ENCODE results near the gene DPY30.
"Not testable (repeated sequence)": the region's sequence is repeated elsewhere in the genome, so short reads cannot be mapped to it uniquely, and the experiment has no call there.

The DPY30 gene

DNA sequence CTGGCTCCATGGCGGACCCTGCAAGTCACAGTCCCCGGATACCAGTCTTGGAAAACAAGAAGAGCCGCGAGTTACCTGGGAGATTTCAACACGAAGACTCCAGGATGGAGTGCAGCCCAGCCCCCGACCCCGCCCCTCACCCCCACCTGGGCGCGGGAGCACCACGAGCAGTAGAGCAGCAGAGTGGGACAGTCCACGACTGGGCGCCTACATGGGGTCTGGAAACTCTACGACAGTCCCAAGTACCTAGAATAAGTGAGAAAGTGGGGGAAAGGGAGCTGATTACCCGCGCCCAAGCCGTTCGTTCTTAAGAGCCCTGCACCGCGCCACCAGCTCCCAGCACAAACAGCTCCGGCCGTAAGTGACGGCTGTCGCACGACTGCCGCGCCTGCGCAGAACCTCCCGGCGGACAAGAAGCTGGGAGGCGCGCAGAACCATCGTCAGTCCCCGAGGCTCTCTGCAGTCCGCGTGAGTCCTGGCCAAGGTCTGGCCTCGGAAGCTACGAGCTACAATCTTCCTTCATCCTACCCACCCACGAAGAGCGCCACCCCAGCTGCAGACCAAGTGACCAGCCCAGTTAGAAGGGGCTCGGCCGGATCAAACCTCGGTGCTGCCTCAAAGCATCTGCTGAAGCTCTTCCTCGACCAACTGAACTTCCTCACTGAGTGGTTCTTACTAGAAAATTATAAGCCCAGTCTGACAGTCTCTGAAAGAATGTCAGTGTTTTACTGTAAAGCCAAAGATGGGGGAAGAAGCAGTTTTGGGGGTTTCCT is at the start of gene DPY30:
DPY30 (minus strand) TSS at position 359 of the 773 bp plus-strand sequence; CDS start at position 10, 349 bp downstream.
- DNase-seq = peak; percentile 72 to 80 (median 78)

DNA sequence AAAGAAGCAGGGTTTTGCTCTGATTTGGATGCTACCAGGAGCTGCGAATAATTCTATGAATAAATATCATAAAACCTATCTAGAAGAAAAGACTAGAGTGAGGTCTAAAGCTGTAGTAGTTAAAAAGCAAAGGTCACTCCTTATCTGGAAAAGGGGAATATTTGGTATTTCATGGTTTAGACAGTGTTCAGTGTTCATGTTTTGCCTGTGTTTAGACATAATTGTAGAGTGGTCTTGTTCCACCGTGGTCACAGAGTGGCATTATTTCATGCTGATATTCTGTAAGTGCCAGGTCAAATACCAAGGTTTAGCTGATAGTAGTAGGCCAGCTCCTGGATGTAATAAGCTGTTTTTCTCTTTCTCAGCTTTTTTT is 34.5 kb upstream of the DPY30 start:
- DNase-seq = no peak

DNA sequence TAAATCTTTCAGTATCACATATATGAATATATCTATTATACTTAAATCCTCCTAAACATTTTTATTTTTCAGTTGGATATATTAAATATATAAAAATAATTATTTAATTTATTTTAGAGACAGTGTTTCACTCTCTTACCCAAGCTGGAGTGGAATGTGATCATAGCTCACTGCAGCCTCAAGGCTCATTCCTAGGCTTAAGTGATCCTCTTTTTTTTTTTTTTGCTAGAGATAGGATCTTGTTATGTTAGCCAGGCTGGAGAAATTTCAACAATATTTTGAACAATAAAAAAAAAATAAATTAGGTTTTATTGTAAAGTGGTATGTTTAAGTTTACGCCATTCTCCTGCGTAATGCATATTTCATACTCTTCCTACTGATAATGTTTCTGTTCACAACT is 27.9 kb upstream of the DPY30 start:
- no peak for DNase-seq

DNA sequence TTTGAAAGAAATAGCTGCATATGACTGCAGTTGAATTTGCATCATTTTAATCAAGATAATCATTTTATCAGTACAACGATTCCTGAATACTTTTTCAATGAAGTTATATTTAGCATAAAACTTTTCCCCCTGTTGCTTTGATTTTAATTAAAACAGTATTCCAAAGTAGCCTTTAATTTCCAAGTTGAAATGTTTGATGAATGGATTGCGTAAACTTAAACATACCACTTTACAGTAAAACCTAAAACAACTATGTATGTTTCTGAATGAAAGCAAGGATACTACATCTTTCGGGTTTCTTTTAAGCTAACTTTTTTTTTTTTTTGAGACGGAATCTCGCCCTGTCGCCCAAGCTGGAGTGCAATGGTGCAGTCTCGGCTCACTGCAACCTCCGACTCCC is 25.1 kb upstream of the DPY30 start:
- no peak for DNase-seq

DNA sequence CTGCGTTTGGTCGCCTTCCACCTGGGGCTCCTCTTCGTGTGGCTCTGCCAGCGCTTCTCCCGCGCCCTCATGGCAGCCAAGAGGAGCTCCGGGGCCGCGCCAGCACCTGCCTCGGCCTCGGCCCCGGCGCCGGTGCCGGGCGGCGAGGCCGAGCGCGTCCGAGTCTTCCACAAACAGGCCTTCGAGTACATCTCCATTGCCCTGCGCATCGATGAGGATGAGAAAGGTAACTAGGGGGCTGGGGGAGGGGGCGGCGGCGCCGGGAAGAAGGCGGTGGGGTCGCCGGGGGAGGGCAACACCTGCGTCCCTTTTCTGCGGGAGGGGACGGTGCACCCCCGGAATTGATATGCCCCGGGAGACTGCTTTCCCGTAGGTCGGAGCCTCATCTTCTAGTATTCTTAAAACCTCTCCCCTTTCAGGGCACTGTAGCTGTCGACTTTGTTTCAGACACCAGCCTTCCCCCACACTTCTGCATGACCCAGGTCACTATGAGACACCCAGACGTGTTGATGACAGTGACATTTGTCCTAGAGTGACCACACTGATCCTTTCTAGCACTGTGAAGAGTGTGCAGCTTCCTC is 24.5 kb upstream of the DPY30 start:
- DNase-seq = no peak

DNA sequence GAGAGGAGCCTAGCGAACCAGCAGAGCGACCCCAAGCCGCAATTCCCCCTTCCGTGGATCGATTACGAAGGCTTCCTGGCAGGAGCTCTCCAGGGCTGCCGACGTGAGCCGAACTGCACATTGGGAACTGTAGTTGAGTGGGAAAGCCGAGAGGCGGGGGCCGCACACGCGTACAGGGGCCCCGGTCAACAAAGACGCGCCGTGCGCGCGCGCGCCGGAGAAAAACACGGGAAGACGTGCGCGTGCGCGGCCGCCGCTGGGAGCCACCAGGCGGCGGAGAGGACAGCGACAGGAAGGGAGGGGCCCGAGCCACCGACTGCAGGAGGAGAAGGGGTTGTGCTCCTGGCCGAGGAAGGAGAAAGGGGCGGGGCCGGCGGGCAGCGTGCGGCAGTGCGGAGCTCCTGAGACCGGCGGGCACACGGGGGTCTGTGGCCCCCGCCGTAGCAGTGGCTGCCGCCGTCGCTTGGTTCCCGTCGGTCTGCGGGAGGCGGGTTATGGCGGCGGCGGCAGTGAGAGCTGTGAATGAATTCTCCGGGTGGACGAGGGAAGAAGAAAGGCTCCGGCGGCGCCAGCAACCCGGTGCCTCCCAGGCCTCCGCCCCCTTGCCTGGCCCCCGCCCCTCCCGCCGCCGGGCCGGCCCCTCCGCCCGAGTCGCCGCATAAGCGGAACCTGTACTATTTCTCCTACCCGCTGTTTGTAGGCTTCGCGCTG is 23.9 kb upstream of the DPY30 start, which contains the start of gene SPAST:
SPAST (plus strand) TSS at position 247 of the 711 bp plus-strand sequence; CDS start at position 523, 276 bp downstream.
- DNase-seq = peak; percentile 90 to 96 (median 95)

DNA sequence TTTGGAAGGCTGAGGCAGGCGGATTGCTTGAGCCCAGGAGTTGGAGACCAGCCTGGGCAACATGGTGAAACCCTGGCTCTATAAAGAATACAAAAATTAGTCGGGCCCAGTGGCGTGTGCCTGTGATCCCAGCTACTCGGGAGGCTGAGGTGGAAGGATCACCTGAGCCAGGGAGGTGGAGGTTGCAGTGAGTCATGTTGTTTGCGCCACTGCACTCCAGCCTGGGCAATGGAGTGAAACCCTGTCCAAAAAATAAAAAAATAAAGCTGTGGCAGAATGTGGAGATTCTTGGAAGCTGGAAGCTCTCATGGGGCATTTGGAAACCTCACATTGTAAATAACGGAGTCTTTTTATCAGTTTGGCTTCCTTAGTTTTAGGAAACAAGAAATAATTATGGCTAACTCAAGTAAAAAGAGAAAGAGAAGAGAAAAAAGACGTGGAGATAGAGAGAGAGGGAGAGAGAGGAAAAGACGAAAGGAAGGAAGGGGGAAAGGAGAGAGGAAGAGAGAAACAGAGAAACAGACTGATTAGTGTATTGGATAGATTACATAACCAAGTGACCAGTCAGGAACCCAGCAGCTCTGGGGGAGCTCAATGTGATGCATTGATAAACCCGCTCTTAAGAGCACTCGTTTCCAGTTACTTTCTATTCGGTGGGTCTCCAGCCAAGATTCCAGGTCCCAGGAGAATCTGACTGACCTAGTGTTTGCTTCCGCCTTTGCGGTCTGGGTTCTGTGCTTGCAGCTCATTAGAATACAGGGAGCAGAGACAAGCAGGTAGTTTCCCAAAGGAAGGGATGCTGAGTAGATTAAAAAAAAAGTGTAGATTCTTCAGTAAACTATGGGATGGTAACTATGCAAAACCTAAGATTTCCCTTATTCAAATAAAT is 22.6 kb upstream of the DPY30 start:
- no peak for DNase-seq

DNA sequence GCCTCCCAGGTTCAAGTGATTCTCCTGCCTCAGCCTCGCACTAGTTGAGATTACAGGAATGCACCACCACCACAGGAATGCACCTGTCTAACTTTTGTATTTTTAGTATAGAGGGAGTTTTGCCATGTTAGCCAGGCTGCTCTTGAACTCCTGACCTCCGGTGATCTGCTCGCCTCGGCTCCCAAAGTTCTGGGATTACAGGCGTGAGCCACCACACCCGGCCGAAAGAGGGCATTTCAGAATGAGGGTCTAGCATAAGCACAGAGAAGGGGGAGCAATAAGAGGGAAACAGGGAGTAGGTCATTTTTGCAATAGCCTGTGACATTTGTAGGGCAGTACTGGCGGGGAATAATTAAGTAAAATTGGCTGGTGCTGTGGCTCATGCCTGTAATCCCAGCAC is 21.8 kb upstream of the DPY30 start:
- no peak for DNase-seq

DNA sequence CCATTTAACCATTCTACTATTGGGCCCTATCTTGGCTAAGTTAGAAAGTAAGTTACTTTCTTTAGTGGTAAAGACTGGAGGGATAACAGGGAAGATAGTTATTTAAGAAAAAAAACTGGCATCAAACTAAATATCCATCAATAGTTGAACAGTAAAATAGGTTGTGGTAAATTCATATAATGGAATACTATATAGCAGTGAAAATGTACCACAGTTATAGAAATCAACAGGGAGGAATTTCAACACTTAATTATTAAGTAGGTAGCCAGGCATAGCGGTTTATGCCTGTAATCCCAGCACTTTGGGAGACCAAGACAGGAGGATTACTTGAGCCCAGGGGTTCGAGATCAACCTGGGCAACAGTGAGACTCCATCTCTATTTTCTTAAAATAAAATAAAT is 20.7 kb upstream of the DPY30 start:
- no peak for DNase-seq

DNA sequence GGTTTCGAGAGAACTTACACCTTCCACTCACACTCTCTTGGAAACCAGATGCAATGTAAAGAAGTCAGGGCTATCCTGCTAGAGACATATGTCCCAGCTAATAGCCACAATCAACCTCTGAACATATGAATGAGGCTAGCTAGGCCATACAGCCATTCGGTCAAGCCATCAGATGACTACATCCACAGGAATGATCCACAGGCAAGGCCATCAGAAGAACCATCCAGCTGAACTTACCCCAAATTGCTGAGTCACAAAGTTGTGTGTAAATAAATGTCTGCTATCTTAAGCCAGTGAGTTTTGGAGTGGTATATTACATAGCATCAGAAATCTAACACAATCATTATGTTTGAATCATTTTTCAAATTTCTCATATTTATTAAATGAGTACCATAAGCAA is 18.5 kb upstream of the DPY30 start:
- no peak for DNase-seq

DNA sequence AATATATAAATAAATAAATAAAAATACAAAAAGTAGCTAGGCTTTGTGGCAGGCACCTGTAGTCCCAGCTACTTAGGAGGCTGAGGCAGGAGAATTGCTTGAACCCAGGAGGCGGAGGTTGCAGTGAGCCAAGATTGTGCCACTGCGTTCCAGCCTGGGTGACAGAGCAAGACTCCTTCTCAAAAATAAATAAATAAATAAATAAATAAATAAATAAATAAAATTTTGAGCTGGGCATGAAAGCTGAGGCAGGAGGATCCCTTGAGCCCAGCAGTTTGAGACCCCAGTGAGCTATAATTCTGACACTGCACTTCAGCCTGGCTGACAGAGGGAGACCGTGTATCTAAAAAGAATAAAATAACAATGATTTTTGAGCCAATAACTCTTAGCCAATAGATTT is 15.0 kb upstream of the DPY30 start:
- not testable (repeated sequence) for DNase-seq

DNA sequence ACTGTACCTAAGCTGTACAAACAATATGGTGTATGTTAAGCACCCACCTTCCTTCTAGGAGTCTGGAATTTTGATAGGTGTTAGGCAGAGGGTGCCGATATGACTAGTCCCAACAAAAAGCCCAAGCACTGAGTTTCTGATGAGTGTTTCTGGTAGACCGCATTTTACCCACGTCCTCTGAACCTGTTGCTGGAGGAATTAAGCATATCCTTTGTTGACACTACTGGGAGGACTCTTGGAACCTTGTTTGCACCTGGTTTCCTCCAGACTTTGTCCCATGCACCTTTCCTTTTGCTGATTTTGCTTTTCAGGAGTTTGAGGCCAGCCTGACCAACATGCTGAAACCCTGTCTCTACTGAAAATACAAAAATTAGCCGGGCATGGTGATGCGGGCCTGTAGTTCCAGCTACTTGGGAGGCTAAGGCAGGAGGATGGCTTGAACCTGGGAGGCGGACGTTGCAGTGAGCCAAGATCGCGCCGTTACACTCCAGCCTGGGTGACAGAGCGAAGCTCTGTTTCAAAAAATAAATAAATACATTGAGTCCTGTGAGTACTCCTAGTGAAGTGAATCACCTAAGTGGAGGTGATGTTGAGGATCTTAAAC is 12.3 kb upstream of the DPY30 start:
- DNase-seq = no peak

DNA sequence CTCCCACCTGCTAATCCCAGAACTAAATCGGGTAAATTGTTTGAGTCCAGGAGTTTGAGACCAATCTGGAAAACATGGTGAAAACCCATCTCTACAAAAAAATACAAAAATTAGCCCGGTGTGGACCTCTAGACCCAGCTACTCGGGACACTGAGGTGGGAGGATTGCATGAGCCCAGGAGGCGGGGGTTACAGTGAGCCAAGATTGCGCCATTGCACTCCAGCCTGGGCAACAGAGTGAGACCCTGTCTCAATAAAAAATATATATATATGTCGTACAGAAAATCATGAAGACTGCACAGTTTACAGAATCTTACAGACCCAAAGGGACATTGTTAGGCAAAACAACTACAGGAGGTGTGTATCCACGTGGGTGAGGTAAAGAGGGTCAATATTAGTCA is 4.0 kb upstream of the DPY30 start:
- DNase-seq = no peak

DNA sequence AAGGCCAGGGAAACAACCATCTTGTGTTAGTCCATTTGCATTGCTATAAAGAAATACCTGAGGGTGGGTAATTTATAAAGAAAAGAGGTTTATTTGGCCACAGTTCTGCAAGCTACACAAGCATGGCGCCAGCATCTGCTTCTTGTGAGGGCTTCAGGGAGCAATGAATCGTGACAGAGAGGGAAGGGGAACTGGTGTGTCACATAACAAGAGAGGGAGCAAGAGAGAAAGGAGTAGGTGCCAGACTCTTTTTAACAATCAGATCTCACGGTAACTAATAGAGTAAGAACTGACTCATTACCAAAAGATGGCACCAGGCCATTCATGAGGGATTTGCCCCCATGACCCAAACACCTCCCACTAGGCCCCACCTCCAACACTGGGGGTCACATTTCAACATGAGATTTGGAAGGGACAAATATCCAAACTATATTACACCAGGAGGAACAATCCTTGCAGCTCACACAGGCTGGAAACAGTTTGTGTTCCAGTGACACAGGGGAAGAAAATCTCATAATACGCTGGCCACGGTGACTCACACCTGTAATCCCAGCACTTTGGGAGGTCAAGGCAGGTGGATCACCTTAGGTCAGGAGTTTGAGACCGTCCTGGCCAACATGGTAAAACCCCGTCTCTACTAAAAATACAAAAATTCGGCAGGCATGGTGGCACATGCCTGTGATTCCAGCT is 5.3 kb downstream of the DPY30 start:
- DNase-seq = not testable (repeated sequence)

DNA sequence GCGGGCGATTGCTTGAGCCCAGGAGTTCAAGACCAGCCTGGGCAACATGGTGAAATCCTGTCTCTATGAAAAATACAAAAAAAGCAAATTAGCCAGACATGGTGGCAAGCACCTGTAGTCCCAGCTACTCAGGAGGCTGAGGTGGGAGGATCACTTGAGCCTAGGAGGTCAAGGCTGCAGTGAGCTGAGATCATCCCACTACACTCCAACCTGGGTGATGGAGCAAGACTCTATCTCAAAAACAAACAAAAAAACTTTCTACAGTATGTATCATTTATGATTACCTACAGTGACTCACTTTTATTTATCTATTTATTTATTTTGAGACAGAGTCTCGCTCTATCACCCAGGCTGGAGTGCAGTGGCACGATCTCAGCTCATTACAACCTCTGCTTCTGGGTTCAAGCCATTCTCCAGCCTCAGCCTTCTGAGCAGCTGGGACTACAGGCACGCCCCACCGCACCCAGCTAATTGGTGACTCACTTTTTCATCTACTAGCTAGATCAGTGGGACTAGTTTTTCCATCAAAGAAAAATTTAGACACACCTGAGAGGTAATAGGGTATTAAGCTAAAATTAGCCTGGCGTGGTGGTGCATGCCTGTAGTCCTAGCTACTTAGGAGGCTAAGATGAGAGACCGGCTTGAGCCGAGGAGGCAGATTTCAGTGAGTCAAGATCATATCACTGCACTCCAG is 20.7 kb downstream of the DPY30 start:
- DNase-seq = not testable (repeated sequence)

DNA sequence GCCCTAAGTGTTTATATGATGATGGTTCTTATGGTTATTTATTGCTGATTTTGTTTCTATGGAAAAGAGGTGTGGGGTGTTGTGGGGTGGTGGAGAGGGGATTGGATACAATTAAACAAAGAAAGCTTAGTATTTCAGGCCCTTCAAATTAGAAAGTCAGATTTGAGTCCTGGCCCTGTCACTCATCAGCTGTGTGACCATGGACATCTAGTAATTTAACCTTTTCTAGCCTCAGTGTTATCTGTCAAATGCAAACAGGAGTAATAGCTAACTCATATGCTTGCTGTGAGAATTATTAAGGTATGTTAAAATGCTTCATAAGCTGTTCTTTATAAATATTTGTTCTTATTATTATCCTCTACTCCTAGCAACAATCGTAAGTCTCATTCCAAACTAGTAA is 26.7 kb downstream of the DPY30 start:
- DNase-seq = no peak

DNA sequence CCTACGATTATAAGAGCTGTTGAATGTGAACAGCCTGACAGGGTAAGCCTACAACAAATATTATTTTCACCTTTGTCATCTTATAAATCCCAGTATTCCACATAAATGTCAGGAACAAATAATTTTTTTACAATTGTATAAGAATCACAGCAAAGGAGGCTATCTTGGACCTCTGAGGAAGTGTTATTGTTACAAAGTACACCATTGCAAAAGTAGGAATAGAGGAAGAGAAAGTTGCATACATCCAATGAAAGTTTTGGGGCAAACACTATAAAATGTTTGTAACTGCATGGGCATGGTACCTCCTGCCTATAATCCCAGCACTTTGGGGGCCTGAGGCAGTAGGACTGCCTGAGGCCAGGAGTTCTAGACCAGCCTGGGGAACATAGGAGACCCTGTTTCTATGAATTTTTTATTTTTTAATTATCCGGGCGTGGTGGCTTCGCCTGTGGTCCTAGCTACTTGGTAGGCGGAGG is 28.1 kb downstream of the DPY30 start:
- DNase-seq = no peak

DNA sequence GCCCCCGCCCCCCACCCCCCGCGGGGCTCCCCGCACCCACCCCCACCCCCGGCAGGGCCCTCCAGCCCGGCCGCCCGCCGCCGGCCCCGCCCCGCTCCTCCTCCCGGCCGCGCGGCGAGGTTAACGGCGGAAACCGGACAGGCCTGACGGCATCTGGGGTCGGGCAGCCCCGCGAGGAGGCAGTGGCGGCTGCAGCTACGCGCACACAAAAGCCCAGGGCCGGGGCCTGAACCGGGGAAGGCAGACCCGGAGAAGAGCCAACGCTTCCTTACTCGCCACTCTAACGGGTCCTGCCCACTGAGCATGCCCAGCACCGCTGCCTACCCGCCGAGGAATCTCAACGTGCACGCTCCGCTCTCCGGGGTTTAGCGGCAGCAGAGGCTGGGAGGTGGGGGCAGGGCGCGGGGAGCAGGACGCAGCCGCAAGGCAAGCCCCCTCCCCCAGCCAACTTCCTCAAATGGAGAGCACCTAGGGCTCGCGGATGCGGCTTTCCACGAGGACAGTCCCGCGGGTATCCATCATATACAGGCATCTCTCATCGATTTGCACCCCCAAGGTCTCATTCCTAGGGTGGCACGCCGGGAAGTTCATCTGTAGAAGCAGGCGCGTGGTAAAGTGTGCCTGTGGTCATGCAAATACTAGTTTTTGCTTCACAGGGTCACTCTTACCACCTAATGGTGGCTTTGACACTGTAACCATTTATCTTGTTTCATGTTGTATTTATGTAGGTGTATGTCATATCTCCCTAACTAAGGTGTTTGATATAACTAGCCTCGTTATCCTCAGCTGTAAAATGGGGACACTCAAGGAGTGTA is 28.7 kb downstream of the DPY30 start, which contains the start of gene MEMO1:
MEMO1 (minus strand) TSS at position 339 of the 815 bp plus-strand sequence. CDS start 761 bp downstream, outside the sequence.
- DNase-seq = peak; percentile 77 to 88 (median 82)

DNA sequence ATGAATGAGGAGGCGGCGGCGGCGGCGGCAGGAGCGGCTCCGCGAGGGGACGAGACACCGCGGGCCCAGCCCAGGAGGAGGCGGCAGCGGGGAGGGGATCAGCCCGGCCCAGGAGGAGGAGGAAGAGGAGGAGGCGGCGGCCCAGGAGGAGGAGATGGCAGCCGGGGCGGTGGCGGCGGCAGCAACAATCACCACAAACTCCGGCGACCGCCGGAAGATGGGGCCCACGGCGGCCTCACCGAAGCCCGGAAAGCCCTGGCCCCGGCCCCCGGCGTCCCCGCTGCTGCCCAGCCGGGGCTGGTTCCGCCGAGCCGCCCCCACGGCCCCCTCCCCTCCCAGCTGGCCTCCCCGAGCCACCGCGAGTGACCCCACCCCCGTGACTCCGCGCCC is 29.3 kb downstream of the DPY30 start:
- DNase-seq = peak; percentile 28 to 52 (median 44)
